ENCODE results near the gene COL27A1. TPM values are rescaled to one million over a fixed set of nuclear protein-coding genes. Genes with fewer than 3 reads are reported as not detected.

Gene COL27A1
- total RNA-seq, 2 experiments from 2014 or later, result 4.0 to 4.1 TPM

- Mint-ChIP-seq H3K9me3 (no peaks in the 10 kb centered on the region), H3K36me3 (no peaks in the 10 kb centered on the region), H3K27ac (no peak overlapping the region), H3K4me3 (no peak overlapping the region), H3K27me3 (no peaks in the 10 kb centered on the region), H3K4me1 (ENCODE audit: low read depth) (no peaks in the 10 kb centered on the region)
- intact Hi-C loops (cut with micrococcal nuclease), result no loop called here
- ChIA-PET POLR2A (no interaction called here), CTCF (no interaction called here)
- DNase-seq, result no peak
Measured at GRCh38 chr9:114178076-114178475, 22.7 kb downstream of the COL27A1 start.

- H3K27me3 Mint-ChIP-seq, result no peaks in the 10 kb centered on the region
- H3K36me3 Mint-ChIP-seq, result no peaks in the 10 kb centered on the region
- CTCF ChIA-PET, result no interaction called here
- DNase-seq, result no peak
- H3K9me3 Mint-ChIP-seq, result no peaks in the 10 kb centered on the region
- POLR2A ChIA-PET, result no interaction called here
- no peak overlapping the region for H3K27ac Mint-ChIP-seq
- no peak overlapping the region for H3K4me3 Mint-ChIP-seq
- intact Hi-C loops (cut with micrococcal nuclease), result no loop called here
- no peaks in the 10 kb centered on the region for H3K4me1 Mint-ChIP-seq (ENCODE audit: low read depth)
Measured at GRCh38 chr9:114178756-114179450, 23.6 kb downstream of the COL27A1 start.

GRCh38 chr9:114179516-114179915 lies 24.2 kb downstream of the COL27A1 start:
- CTCF ChIA-PET, result no interaction called here
- intact Hi-C loops (cut with micrococcal nuclease), result no loop called here
- Mint-ChIP-seq H3K27me3 (no peaks in the 10 kb centered on the region), H3K4me1 (ENCODE audit: low read depth) (no peaks in the 10 kb centered on the region), H3K4me3 (no peak overlapping the region), H3K27ac (no peak overlapping the region), H3K36me3 (no peaks in the 10 kb centered on the region), H3K9me3 (no peaks in the 10 kb centered on the region)
- POLR2A ChIA-PET, result no interaction called here
- DNase-seq, result no peak

GRCh38 chr9:114180696-114181606 lies 25.6 kb downstream of the COL27A1 start:
- H3K27ac Mint-ChIP-seq, result no peak overlapping the region
- H3K36me3 Mint-ChIP-seq, result no peaks in the 10 kb centered on the region
- ChIA-PET CTCF (no interaction called here), POLR2A (no interaction called here)
- no peak overlapping the region for H3K4me3 Mint-ChIP-seq
- no peaks in the 10 kb centered on the region for H3K4me1 Mint-ChIP-seq (ENCODE audit: low read depth)
- no peak for DNase-seq
- intact Hi-C loops (cut with micrococcal nuclease), result no loop called here
- H3K9me3 Mint-ChIP-seq, result no peaks in the 10 kb centered on the region
- H3K27me3 Mint-ChIP-seq, result no peaks in the 10 kb centered on the region

- Mint-ChIP-seq H3K27me3 (no peaks in the 10 kb centered on the region), H3K4me1 (ENCODE audit: low read depth) (no peaks in the 10 kb centered on the region), H3K4me3 (no peak overlapping the region), H3K9me3 (no peaks in the 10 kb centered on the region), H3K27ac (no peak overlapping the region), H3K36me3 (no peaks in the 10 kb centered on the region)
- ChIA-PET POLR2A (no interaction called here), CTCF (no interaction called here)
- intact Hi-C loops (cut with micrococcal nuclease), result no loop called here
- DNase-seq, result no peak
Measured at GRCh38 chr9:114181607-114182409, 26.5 kb downstream of the COL27A1 start.

GRCh38 chr9:114183006-114183405 lies 27.7 kb downstream of the COL27A1 start:
- no peak overlapping the region for H3K27ac Mint-ChIP-seq
- ChIA-PET POLR2A (no interaction called here), CTCF (no interaction called here)
- no peaks in the 10 kb centered on the region for H3K9me3 Mint-ChIP-seq
- no peaks in the 10 kb centered on the region for H3K4me1 Mint-ChIP-seq (ENCODE audit: low read depth)
- no peak overlapping the region for H3K4me3 Mint-ChIP-seq
- intact Hi-C loops (cut with micrococcal nuclease), result no loop called here
- H3K36me3 Mint-ChIP-seq, result no peaks in the 10 kb centered on the region
- no peak for DNase-seq
- no peaks in the 10 kb centered on the region for H3K27me3 Mint-ChIP-seq

GRCh38 chr9:114184071-114184470 lies 28.7 kb downstream of the COL27A1 start:
- Mint-ChIP-seq H3K36me3 (no peaks in the 10 kb centered on the region), H3K27me3 (no peaks in the 10 kb centered on the region), H3K4me3 (no peak overlapping the region), H3K27ac (no peak overlapping the region), H3K9me3 (peaks cover 3% of the 10 kb centered on the region), H3K4me1 (ENCODE audit: low read depth) (no peaks in the 10 kb centered on the region)
- ChIA-PET CTCF (no interaction called here), POLR2A (no interaction called here)
- intact Hi-C loops (cut with micrococcal nuclease), result no loop called here
- DNase-seq, result no peak

GRCh38 chr9:114184866-114185265 lies 29.5 kb downstream of the COL27A1 start:
- Mint-ChIP-seq H3K27ac (no peak overlapping the region), H3K27me3 (no peaks in the 10 kb centered on the region), H3K4me3 (no peak overlapping the region), H3K4me1 (ENCODE audit: low read depth) (no peaks in the 10 kb centered on the region), H3K36me3 (no peaks in the 10 kb centered on the region), H3K9me3 (peaks cover 6% of the 10 kb centered on the region)
- POLR2A ChIA-PET, result no interaction called here
- DNase-seq, result no peak
- CTCF ChIA-PET, result no interaction called here
- intact Hi-C loops (cut with micrococcal nuclease), result no loop called here

GRCh38 chr9:114185570-114186490 lies 30.5 kb downstream of the COL27A1 start:
- no peak overlapping the region for H3K27ac Mint-ChIP-seq
- ChIA-PET CTCF (no interaction called here), POLR2A (no interaction called here)
- peaks cover 3% of the 10 kb centered on the region for H3K36me3 Mint-ChIP-seq
- DNase-seq, result no peak
- H3K4me3 Mint-ChIP-seq, result no peak overlapping the region
- no peaks in the 10 kb centered on the region for H3K4me1 Mint-ChIP-seq (ENCODE audit: low read depth)
- intact Hi-C loops (cut with micrococcal nuclease), result no loop called here
- no peaks in the 10 kb centered on the region for H3K27me3 Mint-ChIP-seq
- peaks cover 12% of the 10 kb centered on the region for H3K9me3 Mint-ChIP-seq

GRCh38 chr9:114186605-114187289 lies 31.4 kb downstream of the COL27A1 start:
- Mint-ChIP-seq H3K9me3 (peaks cover 16% of the 10 kb centered on the region), H3K36me3 (peaks cover 3% of the 10 kb centered on the region), H3K4me1 (ENCODE audit: low read depth) (no peaks in the 10 kb centered on the region), H3K27ac (no peak overlapping the region), H3K4me3 (no peak overlapping the region), H3K27me3 (no peaks in the 10 kb centered on the region)
- DNase-seq, result no peak
- ChIA-PET CTCF (interaction anchor here (1.7 to 2.6 kb wide), 2 partner anchors 104 kb away, joined by 4 to 8 read pairs; no protein-coding TSS in a partner anchor), POLR2A (no interaction called here)
- intact Hi-C loops (cut with micrococcal nuclease), result no loop called here

GRCh38 chr9:114187827-114188226 lies 32.5 kb downstream of the COL27A1 start:
- no peak for DNase-seq
- no peaks in the 10 kb centered on the region for H3K4me1 Mint-ChIP-seq (ENCODE audit: low read depth)
- no peak overlapping the region for H3K4me3 Mint-ChIP-seq
- CTCF ChIA-PET, result interaction anchor here (0.6 to 2.6 kb wide), 3 partner anchors 103 to 353 kb away, joined by 3 to 8 read pairs (median 4); no protein-coding TSS in a partner anchor
- POLR2A ChIA-PET, result no interaction called here
- peaks cover 16% of the 10 kb centered on the region for H3K9me3 Mint-ChIP-seq
- H3K36me3 Mint-ChIP-seq, result peaks cover 3% of the 10 kb centered on the region
- intact Hi-C loops (cut with micrococcal nuclease), result no loop called here
- H3K27ac Mint-ChIP-seq, result no peak overlapping the region
- no peaks in the 10 kb centered on the region for H3K27me3 Mint-ChIP-seq

All from activated CD4-positive, alpha-beta memory T cell treated with anti-CD3 and anti-CD28 coated beads for 36 hours (primary cell).